HFF-Myc (cell line): ENCODE results near the gene IGFBP2.

Source experiments
- DNase-seq: peaks from one replicate; pipeline ENCODE4 v3.0.0-alpha.2; 2011; ENCODE audit warnings: low read depth; ENCODE audit errors: extremely low read depth
- H3K4me3 ChIP-seq: replicated peaks from 2 replicates; pipeline ENCODE4 v1.5.1; 2011; ENCODE audit warnings: low read depth, mild to moderate bottlenecking, control low read depth, low read length
- TF ChIP-seq, protein P1 (sequence below): IDR thresholded peaks from 2 replicates; pipeline ENCODE4 v1.5.1; 2012; ENCODE audit warnings: mild to moderate bottlenecking, low read depth, low read length, control low read depth; ENCODE audit errors: missing control alignments

The IGFBP2 gene

DNA sequence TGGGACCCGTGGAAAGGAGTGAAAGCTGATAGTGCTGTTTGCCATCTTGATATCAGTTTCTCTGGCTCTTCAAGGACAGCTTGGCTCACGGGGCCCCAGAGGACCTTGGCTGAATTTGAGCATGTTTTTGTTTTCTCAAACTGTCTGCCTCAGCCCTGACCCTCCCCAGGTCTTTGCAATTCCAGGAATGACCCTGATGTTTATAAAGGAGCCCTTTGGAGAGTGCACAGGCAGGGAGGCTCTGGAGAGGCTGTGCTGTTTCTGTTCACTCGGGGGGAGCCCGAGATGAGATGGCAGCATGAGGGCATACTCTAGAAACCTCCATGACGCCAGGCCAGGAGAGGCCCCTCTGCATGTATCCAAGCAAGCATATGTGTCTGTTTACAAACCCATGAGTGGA lies 16.4 kb downstream of the IGFBP2 start:
- no peak for DNase-seq
- TF ChIP-seq, protein P1, sequence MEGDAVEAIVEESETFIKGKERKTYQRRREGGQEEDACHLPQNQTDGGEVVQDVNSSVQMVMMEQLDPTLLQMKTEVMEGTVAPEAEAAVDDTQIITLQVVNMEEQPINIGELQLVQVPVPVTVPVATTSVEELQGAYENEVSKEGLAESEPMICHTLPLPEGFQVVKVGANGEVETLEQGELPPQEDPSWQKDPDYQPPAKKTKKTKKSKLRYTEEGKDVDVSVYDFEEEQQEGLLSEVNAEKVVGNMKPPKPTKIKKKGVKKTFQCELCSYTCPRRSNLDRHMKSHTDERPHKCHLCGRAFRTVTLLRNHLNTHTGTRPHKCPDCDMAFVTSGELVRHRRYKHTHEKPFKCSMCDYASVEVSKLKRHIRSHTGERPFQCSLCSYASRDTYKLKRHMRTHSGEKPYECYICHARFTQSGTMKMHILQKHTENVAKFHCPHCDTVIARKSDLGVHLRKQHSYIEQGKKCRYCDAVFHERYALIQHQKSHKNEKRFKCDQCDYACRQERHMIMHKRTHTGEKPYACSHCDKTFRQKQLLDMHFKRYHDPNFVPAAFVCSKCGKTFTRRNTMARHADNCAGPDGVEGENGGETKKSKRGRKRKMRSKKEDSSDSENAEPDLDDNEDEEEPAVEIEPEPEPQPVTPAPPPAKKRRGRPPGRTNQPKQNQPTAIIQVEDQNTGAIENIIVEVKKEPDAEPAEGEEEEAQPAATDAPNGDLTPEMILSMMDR: no peak
- no peak overlapping the region for H3K4me3 ChIP-seq

DNA sequence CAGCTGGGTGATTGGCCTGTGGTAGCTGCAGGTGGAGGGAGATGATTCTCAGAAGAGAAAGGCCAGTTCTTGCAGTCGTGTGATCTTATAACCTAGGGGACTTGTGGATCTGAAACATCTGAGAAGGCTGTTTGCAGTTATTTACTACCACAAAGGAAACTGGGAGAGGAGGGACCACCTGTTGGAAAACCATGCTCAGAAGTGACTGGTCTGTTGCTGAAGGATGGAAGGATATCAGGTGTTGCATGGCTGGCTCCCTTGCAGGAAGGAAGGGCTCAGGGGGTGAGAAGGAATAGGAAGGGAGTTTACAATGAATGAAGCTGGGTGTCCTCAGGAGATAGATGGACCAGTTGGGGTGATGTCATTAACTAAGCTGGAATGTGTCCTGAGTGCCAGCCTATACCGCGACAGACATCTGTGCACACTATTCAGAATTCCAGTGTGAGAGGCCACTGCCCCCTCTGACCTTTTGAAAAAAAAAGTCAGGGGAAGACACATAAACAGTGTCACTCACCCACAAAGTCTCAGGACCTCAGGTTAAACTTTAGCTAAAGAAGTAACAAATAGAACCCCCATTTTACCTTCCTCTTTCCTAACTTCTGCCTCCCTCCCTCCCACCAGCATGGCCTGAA lies 17.5 kb downstream of the IGFBP2 start:
- no peak overlapping the region for H3K4me3 ChIP-seq
- DNase-seq: no peak
- TF ChIP-seq, protein P1: no peak

DNA sequence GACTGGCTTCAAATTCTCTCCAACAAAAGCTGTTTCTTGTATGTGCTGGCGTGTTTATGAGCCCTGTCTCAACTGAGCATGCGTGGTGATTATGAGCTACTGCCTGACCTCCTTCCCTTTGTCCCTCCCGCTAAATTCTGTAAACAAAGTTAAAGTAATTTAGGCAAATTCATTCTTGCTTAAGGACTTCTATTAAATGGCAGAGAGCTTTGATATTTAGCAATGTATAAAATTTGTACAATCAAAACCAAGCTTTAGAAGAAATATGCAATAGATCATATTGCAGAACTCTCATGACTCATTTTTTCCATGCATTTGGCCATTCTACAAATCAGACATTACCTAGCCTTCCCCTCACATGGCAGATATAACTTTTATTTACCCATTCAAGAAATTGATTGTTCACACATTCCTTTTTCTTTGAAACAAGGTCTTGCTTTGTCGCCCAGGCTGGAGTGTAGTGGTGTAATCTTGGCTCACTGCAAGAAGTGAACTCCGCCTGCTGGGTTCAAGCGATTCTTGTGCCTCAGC lies 18.2 kb downstream of the IGFBP2 start:
- DNase-seq: peak; percentile 61
- H3K4me3 ChIP-seq: no peak overlapping the region
- TF ChIP-seq, protein P1: no peak

DNA sequence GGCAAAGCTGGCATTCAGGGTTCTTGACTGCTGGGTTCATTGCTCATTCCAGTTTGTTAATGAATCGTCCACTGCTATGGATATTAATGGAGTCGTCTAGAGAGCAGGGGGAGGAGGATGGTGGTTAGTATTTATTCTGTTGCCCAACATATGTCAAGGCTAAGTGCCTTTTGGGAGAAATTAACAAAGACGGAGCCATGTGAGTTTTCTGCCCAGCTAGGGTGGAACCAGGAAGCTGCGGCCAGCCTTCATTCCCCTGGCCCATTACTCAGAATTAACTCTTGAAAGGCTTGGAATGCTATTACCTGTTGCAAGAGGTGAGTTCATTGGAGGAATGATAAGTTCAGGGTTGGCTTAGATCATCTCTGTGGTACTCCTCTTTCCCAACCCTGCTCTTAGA lies 19.3 kb downstream of the IGFBP2 start:
- TF ChIP-seq, protein P1: no peak
- no peak overlapping the region for H3K4me3 ChIP-seq
- DNase-seq: no peak

DNA sequence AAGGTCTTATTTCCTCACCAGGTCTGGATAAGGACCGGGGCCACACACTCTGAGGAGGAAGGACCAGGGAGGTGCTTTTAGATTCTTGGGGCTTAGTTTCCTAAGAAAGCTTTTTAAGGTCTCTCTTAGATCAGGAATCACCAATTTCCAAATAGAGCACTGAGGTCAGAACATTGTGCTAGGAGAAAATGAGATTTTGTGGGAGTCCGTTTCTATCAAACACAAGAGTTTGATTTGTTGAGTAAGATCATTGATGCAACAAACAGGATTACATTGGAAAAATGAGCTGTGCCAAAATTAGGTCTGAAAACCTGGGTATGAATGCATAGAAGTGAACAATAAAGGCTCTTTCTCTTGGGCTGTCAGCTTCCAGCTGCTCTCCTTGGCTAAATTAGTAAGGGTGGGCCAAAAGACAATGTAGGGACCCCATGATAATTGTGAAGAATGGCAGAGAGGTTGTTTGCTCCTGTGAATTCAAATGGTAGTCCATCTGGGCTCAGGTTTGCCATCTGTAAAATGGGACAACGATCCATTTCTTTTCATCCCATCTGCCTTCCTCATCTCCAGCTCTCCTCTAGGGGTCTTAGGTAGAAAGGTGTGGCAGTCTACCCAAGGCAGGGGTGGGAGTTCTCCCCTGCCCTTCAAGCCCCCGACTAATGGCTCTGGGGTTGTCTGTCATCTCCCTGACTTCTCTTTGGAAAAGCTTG lies 20.0 kb downstream of the IGFBP2 start:
- TF ChIP-seq, protein P1: no peak
- DNase-seq: no peak

DNA sequence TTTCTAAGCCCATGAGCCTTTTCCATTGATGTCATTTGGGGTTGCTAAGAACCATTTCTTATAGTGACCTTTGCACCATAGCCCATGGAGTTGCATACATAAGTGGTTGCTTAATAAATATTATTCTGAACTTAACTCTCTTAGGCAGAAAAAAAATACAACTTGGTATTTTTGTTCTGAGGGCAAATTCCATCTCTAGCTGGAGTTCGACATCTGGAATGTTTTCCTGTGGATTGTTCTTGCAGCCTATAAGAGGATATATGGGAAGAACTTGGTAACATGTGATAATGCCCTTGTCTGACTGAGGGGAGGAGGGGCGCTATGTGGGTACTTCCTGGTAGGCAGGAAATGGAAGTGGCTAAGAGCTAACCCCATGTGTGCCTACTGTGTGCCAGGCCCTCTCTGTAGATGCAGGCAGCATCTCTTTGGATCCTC lies 20.7 kb downstream of the IGFBP2 start:
- H3K4me3 ChIP-seq: no peak overlapping the region
- TF ChIP-seq, protein P1: no peak
- no peak for DNase-seq

More for the DNA sequence above, 20.0 kb downstream of the IGFBP2 start:
- H3K4me3 ChIP-seq: no peak overlapping the region
